HEK293T (cell line): ENCODE measurements around the gene CNNM4.
"Not testable (repeated sequence)": the region's sequence is repeated elsewhere in the genome, so short reads cannot be mapped to it uniquely, and the experiment has no call there.

Experiments used
- CTCF ChIA-PET: fragments of 350-600 bp; formaldehyde crosslinking; extraction: SDS; loops from one replicate; lab custom pipeline; 2021; ENCODE audit warnings: antibody characterized with exemption, inconsistent platforms; lab: Yijun Ruan, JAX
- POLR2A ChIA-PET: fragments of 350-600 bp; formaldehyde crosslinking; extraction: SDS; loops from one replicate; lab custom pipeline; 2020; ENCODE audit warnings: antibody characterized with exemption, inconsistent platforms; lab: Yijun Ruan, JAX
- DNase-seq: peaks from one replicate; pipeline ENCODE4 v3.0.0; 2012; ENCODE audit warnings: mixed read lengths; ENCODE audit errors: extremely low spot score
- ARNT ChIP-seq: fragments of 450-650 bp; IDR thresholded peaks from 2 replicates; pipeline ENCODE4 v1.6.1; 2017; ENCODE audit warnings: mild to moderate bottlenecking
- BHLHE40 ChIP-seq: fragments of 450-650 bp; IDR thresholded peaks from 2 replicates; pipeline ENCODE4 v1.6.1; 2016; ENCODE audit warnings: mild to moderate bottlenecking, moderate library complexity, borderline replicate concordance
- CTBP1 ChIP-seq: fragments of 450-650 bp; IDR thresholded peaks from 2 replicates; pipeline ENCODE4 v1.6.1; 2016; ENCODE audit warnings: borderline replicate concordance
- ELF4 ChIP-seq: fragments of 450-650 bp; IDR thresholded peaks from 2 replicates; pipeline ENCODE4 v1.6.1; 2017; ENCODE audit warnings: antibody characterized with exemption
- FOXA1 ChIP-seq: fragments of 450-650 bp; IDR thresholded peaks from 2 replicates; pipeline ENCODE4 v1.6.1; 2016; ENCODE audit warnings: mild to moderate bottlenecking
- FOXK2 ChIP-seq: fragments of 450-650 bp; IDR thresholded peaks from 2 replicates; pipeline ENCODE4 v1.6.1; 2016; ENCODE audit warnings: mild to moderate bottlenecking
- FOXM1 ChIP-seq: fragments of 450-650 bp; IDR thresholded peaks from 2 replicates; pipeline ENCODE4 v1.6.1; 2017; ENCODE audit warnings: mild to moderate bottlenecking, borderline replicate concordance
- HDGF ChIP-seq: fragments of 450-650 bp; IDR thresholded peaks from 2 replicates; pipeline ENCODE4 v1.6.1; 2017; ENCODE audit warnings: antibody characterized with exemption, borderline replicate concordance
- L3MBTL2 ChIP-seq: fragments of 450-650 bp; conservative IDR thresholded peaks from 2 replicates; pipeline ENCODE4 v1.6.1; 2016; ENCODE audit warnings: mild to moderate bottlenecking
- LEF1 ChIP-seq: fragments of 450-650 bp; IDR thresholded peaks from 2 replicates; pipeline ENCODE4 v1.6.1; 2017; ENCODE audit warnings: mild to moderate bottlenecking, borderline replicate concordance
- NFRKB ChIP-seq: fragments of 450-650 bp; IDR thresholded peaks from 2 replicates; pipeline ENCODE4 v1.6.1; 2016; ENCODE audit warnings: mild to moderate bottlenecking, moderate library complexity
- PKNOX1 ChIP-seq: fragments of 450-650 bp; IDR thresholded peaks from 2 replicates; pipeline ENCODE4 v1.6.1; 2016
- SP1 ChIP-seq: fragments of 450-650 bp; IDR thresholded peaks from 2 replicates; pipeline ENCODE4 v1.6.1; 2017
- SUZ12 ChIP-seq: fragments of 450-650 bp; IDR thresholded peaks from 2 replicates; pipeline ENCODE4 v1.6.1; 2016; ENCODE audit warnings: mild to moderate bottlenecking
- TARDBP ChIP-seq: fragments of 450-650 bp; IDR thresholded peaks from 2 replicates; pipeline ENCODE4 v1.6.1; 2016
- ZNF384 ChIP-seq: fragments of 450-650 bp; IDR thresholded peaks from 2 replicates; pipeline ENCODE4 v1.6.1; 2016

CNNM4 gene

GRCh38 chr2:96799623-96799935 is 38.9 kb downstream of the CNNM4 start:
- TF ChIP-seq ZNF384 = no peak
- no peak for TF ChIP-seq SUZ12
- no peak for TF ChIP-seq ELF4
- TF ChIP-seq FOXM1 = no peak
- no peak for TF ChIP-seq BHLHE40
- TF ChIP-seq L3MBTL2 = no peak
- no peak for TF ChIP-seq NFRKB
- TF ChIP-seq HDGF = no peak
- no peak for DNase-seq
- ChIA-PET CTCF (interaction anchor here (1.0 to 1.8 kb wide), 3 partner anchors 14 to 35 kb away, joined by 4 to 7 read pairs (median 4); no protein-coding TSS in a partner anchor), POLR2A (no interaction called here)

GRCh38 chr2:96800061-96801004 is 39.6 kb downstream of the CNNM4 start:
- ChIA-PET CTCF (interaction anchor here (1.0 to 1.8 kb wide), 6 partner anchors 8 to 37 kb away, joined by 4 to 7 read pairs (median 5); partner anchors contain the start of gene CNNM3), POLR2A (no interaction called here)
- TF ChIP-seq SP1 = no peak
- no peak for TF ChIP-seq TARDBP
- TF ChIP-seq ELF4 = no peak
- no peak for TF ChIP-seq NFRKB
- no peak for TF ChIP-seq BHLHE40
- TF ChIP-seq SUZ12 = no peak
- no peak for TF ChIP-seq ZNF384
- TF ChIP-seq FOXK2 = no peak
- DNase-seq = no peak

- no peak for TF ChIP-seq PKNOX1
- TF ChIP-seq SP1 = no peak
- peak; percentile 74 for DNase-seq
- POLR2A ChIA-PET = no interaction called here
- CTCF ChIA-PET = interaction anchor here (1.0 to 1.8 kb wide), 4 partner anchors 9 to 38 kb away, joined by 5 to 7 read pairs (median 5); partner anchors contain the start of gene CNNM3
Measured at GRCh38 chr2:96801005-96801785, 40.5 kb downstream of the CNNM4 start.

- no peak for DNase-seq
- no peak for TF ChIP-seq FOXK2
- TF ChIP-seq L3MBTL2 = no peak
- TF ChIP-seq SUZ12 = no peak
- CTCF ChIA-PET = interaction anchor here (0.6 to 1.2 kb wide), 2 partner anchors 23 to 37 kb away, joined by 3 to 9 read pairs; no protein-coding TSS in a partner anchor
- POLR2A ChIA-PET = no interaction called here
Measured at GRCh38 chr2:96801786-96802595, 41.3 kb downstream of the CNNM4 start.

GRCh38 chr2:96802721-96803120 is 42.0 kb downstream of the CNNM4 start:
- TF ChIP-seq BHLHE40 (no peak), CTBP1 (no peak), LEF1 (no peak), L3MBTL2 (no peak), ARNT (no peak), FOXM1 (no peak), SP1 (no peak), FOXK2 (no peak), PKNOX1 (no peak), TARDBP (no peak), ELF4 (no peak), NFRKB (no peak)
- no peak for DNase-seq
- CTCF ChIA-PET = interaction anchor here (0.6 to 1.2 kb wide), 2 partner anchors 23 to 38 kb away, joined by 3 to 9 read pairs; no protein-coding TSS in a partner anchor
- POLR2A ChIA-PET = no interaction called here

- no peak for DNase-seq
- CTCF ChIA-PET = no interaction called here
- TF ChIP-seq SP1 (no peak), FOXM1 (no peak), FOXK2 (no peak), TARDBP (no peak), L3MBTL2 (no peak), FOXA1 (no peak), BHLHE40 (no peak), NFRKB (no peak), SUZ12 (no peak), ARNT (no peak), PKNOX1 (no peak), ELF4 (no peak), CTBP1 (no peak)
- POLR2A ChIA-PET = no interaction called here
Measured at GRCh38 chr2:96804986-96805385, 44.3 kb downstream of the CNNM4 start.

GRCh38 chr2:96805946-96806345 is 45.2 kb downstream of the CNNM4 start:
- POLR2A ChIA-PET = interaction anchor here (1.0 kb wide), 1 partner anchor 43 kb away, joined by 3 read pairs; no protein-coding TSS in a partner anchor
- DNase-seq, CTCF ChIA-PET: not testable (repeated sequence)
